H1 (cell line): Measurements from ENCODE around the gene PPP1R7. TPM values are rescaled to one million over a fixed set of nuclear protein-coding genes. Genes with fewer than 3 reads are reported as not detected.

Experiments
- CTCF ChIA-PET: fragments of 300-600 bp; sonication (Branson Sonifier 250); formaldehyde crosslinking; loops from one replicate; lab custom pipeline; 2021; ENCODE audit not compliant: partially characterized antibody; lab: Charles Lee
- POLR2A ChIA-PET: fragments of 300-600 bp; sonication (Branson Sonifier 250); formaldehyde crosslinking; loops from one replicate; lab custom pipeline; 2021; ENCODE audit warnings: inconsistent platforms; ENCODE audit not compliant: partially characterized antibody; lab: Charles Lee
- DNase-seq, 2 experiments: peaks; one replicate each; pipeline versions ENCODE4 v3.0.0 to v3.0.0-alpha.2; 2010 to 2022; ENCODE audit warnings: low spot score in 2 of 2, low read depth in 1 of 2, mixed read lengths in 1 of 2
- FAIRE-seq: peaks from 2 replicates; lab custom pipeline; 2011; peaks lifted over from hg19 to GRCh38; lab: Jason Lieb, UNC
- H2AFZ ChIP-seq: 2 replicates; pipeline ENCODE4 v1.8.1; 2012; ENCODE audit warnings: low read length, inconsistent platforms
- H2AK5ac ChIP-seq: 2 replicates; pipeline ENCODE4 v1.6.1; 2013; ENCODE audit warnings: low read depth, low read length
- H2BK120ac ChIP-seq: replicated peaks from 2 replicates; pipeline ENCODE3; 2013; ENCODE audit warnings: low read depth, low read length, inconsistent platforms
- H2BK12ac ChIP-seq: 2 replicates; pipeline ENCODE4 v1.6.1; 2013; ENCODE audit warnings: low read depth, low read length
- H2BK15ac ChIP-seq: 2 replicates; pipeline ENCODE4 v1.6.1; 2013; ENCODE audit warnings: low read length
- H2BK20ac ChIP-seq: 2 replicates; pipeline ENCODE4 v1.6.1; 2013; ENCODE audit warnings: low read length
- H2BK5ac ChIP-seq: 2 replicates; pipeline ENCODE4 v1.6.1; 2013; ENCODE audit warnings: low read depth, low read length
- H3K14ac ChIP-seq: 2 replicates; pipeline ENCODE4 v1.6.1; 2013; ENCODE audit warnings: inconsistent platforms; ENCODE audit not compliant: insufficient read length
- H3K18ac ChIP-seq: 2 replicates; pipeline ENCODE4 v1.6.1; 2013; ENCODE audit warnings: low read length; ENCODE audit errors: extremely low read depth
- H3K23ac ChIP-seq: 2 replicates; pipeline ENCODE4 v1.6.1; 2013; ENCODE audit warnings: inconsistent platforms; ENCODE audit not compliant: insufficient read length
- H3K23me2 ChIP-seq: 2 replicates; pipeline ENCODE4 v1.6.1; 2013; ENCODE audit warnings: low read depth, low read length
- H3K27ac ChIP-seq: 2 replicates; pipeline ENCODE4 v1.6.1; 2011; ENCODE audit warnings: low read depth, low read length, inconsistent platforms
- H3K27me3 ChIP-seq, 4 experiments: replicated peaks in 1 of 4; 1 replicate in 1 of 4; 2 replicates in 3 of 4; pipeline versions ENCODE4 v1.6.1 to v1.8.1; 2011 to 2013; ENCODE audit warnings: low read length in 3 of 4, mild to moderate bottlenecking in 3 of 4, inconsistent platforms in 2 of 4, mixed read lengths in 2 of 4, moderate library complexity in 1 of 4; ENCODE audit not compliant: control insufficient read depth in 3 of 4, insufficient read depth in 3 of 4; ENCODE audit errors: extremely low read depth in 1 of 4
- H3K36me3 ChIP-seq, 4 experiments: 2 replicates each; pipeline versions ENCODE4 v1.6.1 to v1.8.1; 2011 to 2013; ENCODE audit warnings: mild to moderate bottlenecking in 4 of 4, low read length in 3 of 4, moderate library complexity in 2 of 4, control low read depth in 1 of 4, inconsistent platforms in 1 of 4; ENCODE audit not compliant: insufficient read depth in 4 of 4, control insufficient read depth in 2 of 4
- H3K4ac ChIP-seq: replicated peaks from 2 replicates; pipeline ENCODE3; 2013; ENCODE audit warnings: low read length, low read depth, mixed read lengths, inconsistent platforms; ENCODE audit not compliant: insufficient read length
- H3K4me1 ChIP-seq, 4 experiments: replicated peaks in 1 of 4; 1 replicate in 1 of 4; 2 replicates in 3 of 4; pipeline versions ENCODE4 v1.6.1 to v1.8.1; 2011 to 2013; ENCODE audit warnings: low read length in 3 of 4, inconsistent platforms in 2 of 4, mixed read lengths in 1 of 4; ENCODE audit not compliant: insufficient read depth in 4 of 4, control insufficient read depth in 3 of 4
- H3K4me2 ChIP-seq, 2 experiments: 2 replicates each; pipeline versions ENCODE4 v1.6.1 to v1.8.1; 2011 to 2013; ENCODE audit warnings: low read depth in 2 of 2, low read length in 2 of 2, control low read depth in 1 of 2, inconsistent platforms in 1 of 2, mild to moderate bottlenecking in 1 of 2; ENCODE audit not compliant: insufficient read depth in 1 of 2
- H3K4me3 ChIP-seq, 4 experiments: fragments of 200-600, 300-600 bp in 1 of 4; sonication (generic), shearing (Covaris generic), sonication (Bioruptor Twin) in 1 of 4; 2 replicates each; pipeline versions ENCODE4 v1.5.1 to v1.8.1; 2011 to 2016; ENCODE audit warnings: low read length in 4 of 4, low read depth in 3 of 4, control low read depth in 2 of 4, inconsistent platforms in 2 of 4, mild to moderate bottlenecking in 2 of 4, mixed read lengths in 1 of 4, moderate library complexity in 1 of 4; ENCODE audit not compliant: insufficient read depth in 2 of 4; ENCODE audit errors: extremely low read depth in 1 of 4
- H3K56ac ChIP-seq: replicated peaks from 2 replicates; pipeline ENCODE3; 2013; ENCODE audit warnings: low read depth, mild to moderate bottlenecking, mixed read lengths, low read length, inconsistent platforms; ENCODE audit not compliant: insufficient read length
- H3K79me1 ChIP-seq: 2 replicates; pipeline ENCODE4 v1.6.1; 2013; ENCODE audit warnings: low read depth, low read length, control low read depth
- H3K79me2 ChIP-seq, 2 experiments: 2 replicates each; pipeline versions ENCODE4 v1.6.1 to v1.8.1; 2012 to 2013; ENCODE audit warnings: low read length in 2 of 2, mild to moderate bottlenecking in 2 of 2, inconsistent platforms in 1 of 2; ENCODE audit not compliant: insufficient read depth in 2 of 2, control insufficient read depth in 1 of 2
- H3K9ac ChIP-seq, 4 experiments: replicated peaks in 1 of 4; 1 replicate in 1 of 4; 2 replicates in 3 of 4; pipeline versions ENCODE4 v1.6.1 to v1.8.1; 2011 to 2013; ENCODE audit warnings: low read depth in 3 of 4, low read length in 3 of 4, control low read depth in 2 of 4, mild to moderate bottlenecking in 2 of 4, moderate library complexity in 2 of 4, inconsistent platforms in 1 of 4; ENCODE audit errors: extremely low read depth in 1 of 4
- H3K9me3 ChIP-seq, 2 experiments: 2 replicates each; pipeline versions ENCODE4 v1.6.1 to v1.8.1; 2012 to 2013; ENCODE audit warnings: mild to moderate bottlenecking in 2 of 2, moderate library complexity in 2 of 2, control low read depth in 1 of 2, inconsistent platforms in 1 of 2, low read depth in 1 of 2, low read length in 1 of 2, mixed read lengths in 1 of 2; ENCODE audit not compliant: insufficient read depth in 2 of 2
- H4K20me1 ChIP-seq, 2 experiments: replicated peaks in 1 of 2; 2 replicates each; pipeline versions ENCODE3 to v1.8.1; 2011 to 2013; ENCODE audit warnings: inconsistent platforms in 2 of 2, low read length in 2 of 2, mild to moderate bottlenecking in 1 of 2; ENCODE audit not compliant: insufficient read depth in 2 of 2, control insufficient read depth in 1 of 2
- H4K5ac ChIP-seq: 2 replicates; pipeline ENCODE4 v1.6.1; 2013; ENCODE audit warnings: low read length, low read depth, mixed read lengths, inconsistent platforms; ENCODE audit not compliant: insufficient read length
- H4K8ac ChIP-seq: 2 replicates; pipeline ENCODE4 v1.8.0; 2013; ENCODE audit warnings: mild to moderate bottlenecking, moderate library complexity, low read length, inconsistent platforms; ENCODE audit not compliant: insufficient read depth; ENCODE audit errors: extremely low read depth
- H4K91ac ChIP-seq: replicated peaks from 2 replicates; pipeline ENCODE3; 2013; ENCODE audit warnings: low read length, mixed read lengths, inconsistent platforms; ENCODE audit not compliant: insufficient read length
- SIN3A ChIP-seq, 2 experiments: IDR thresholded peaks in 1 of 2; conservative IDR thresholded peaks in 1 of 2; 2 replicates each; pipeline ENCODE4 v1.6.1; 2011 to 2012; ENCODE audit warnings: low read length in 2 of 2, improper control_type of control experiment in 1 of 2, low read depth in 1 of 2, mild to moderate bottlenecking in 1 of 2
- WGBS, 2 experiments: shearing (Covaris generic) in 1 of 2; methylation state at CpG; one replicate each; pipeline versions ENCODE4 v1.1.6 to v1.1.7; 2013 to 2015; ENCODE audit warnings: low lambda C conversion rate in 2 of 2, mixed read lengths in 2 of 2, inconsistent platforms in 1 of 2, low coverage in 1 of 2, missing lambda C conversion rate in 1 of 2; ENCODE audit not compliant: insufficient replicate concordance in 2 of 2, insufficient coverage in 1 of 2, insufficient read length in 1 of 2; ENCODE audit errors: extremely low coverage in 1 of 2, missing lambda C conversion rate in 1 of 2; 5-methylcytosine and 5-hydroxymethylcytosine counted together
- polyA plus RNA-seq, 7 experiments: library from polyadenylated mRNA; depleted of rRNA in 3 of 7; stranded (reverse) in 5 of 7; unstranded in 2 of 7; fragments of >200 nt in 5 of 7; fragments of 200-250 nt in 2 of 7; gene quantifications; 1 replicate in 5 of 7; 2 replicates in 1 of 7; 4 replicates in 1 of 7; pipeline versions ENCODE4 v1.2.1 to v1.2.3, GENCODE V29; 2011 to 2013; ENCODE audit warnings: missing spikeins in 2 of 7, mixed read lengths in 2 of 7
- total RNA-seq: library from RNA; stranded (reverse); fragmentation: NEBNext Ultra II Directional; extraction: Animal tissue kit (Norgen Biotek cat#: 25700); gene quantifications from 2 replicates; pipeline ENCODE4 v1.2.1, GENCODE V29; 2021

The PPP1R7 gene
- total and polyA plus RNA-seq, 2 of the 8 experiments (the other 6 are each of a cell fraction or from before 2014, with no cell fraction given) = 22.2 to 64.0 TPM

DNA sequence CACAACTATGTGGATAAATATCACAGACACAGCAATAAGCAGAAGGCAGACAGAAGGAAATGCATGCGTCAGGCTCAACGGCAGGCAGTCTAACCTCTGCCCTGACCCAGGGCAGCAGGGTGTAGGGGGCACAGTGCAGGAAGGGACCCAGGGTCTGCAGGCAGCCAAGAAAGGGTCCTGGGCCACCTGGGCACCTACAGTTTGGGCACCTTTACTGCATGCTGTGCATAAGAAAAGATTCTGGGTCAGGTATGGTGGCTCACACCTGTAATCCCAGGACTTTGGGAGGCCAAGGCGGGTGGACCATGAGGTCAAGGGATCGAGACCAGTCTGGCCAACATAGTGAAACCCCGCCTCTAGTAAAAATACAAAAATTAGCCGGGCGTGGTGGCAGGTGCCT, 18.7 kb upstream of the PPP1R7 start:
- Histone ChIP-seq H3K4me2 (no peak overlapping the region), H2BK15ac (no peak overlapping the region), H3K4me3 (no peak overlapping the region), H4K8ac (no peak overlapping the region), H2BK20ac (no peak overlapping the region), H3K56ac (no peak overlapping the region), H3K4ac (no peak overlapping the region), H3K9ac (no peak overlapping the region), H3K4me1 (no peaks in the 10 kb centered on the region), H3K23me2 (no peaks in the 10 kb centered on the region), H4K91ac (no peak overlapping the region), H2BK5ac (no peak overlapping the region), H3K27ac (no peak overlapping the region), H3K14ac (no peak overlapping the region), H3K36me3 (peaks cover 1 to 19% (median 14%) of the 10 kb centered on the region in 4 experiments; a peak in 5 of 8 replicates), H2AFZ (no peak overlapping the region), H3K9me3 (no peaks in the 10 kb centered on the region), H4K5ac (no peak overlapping the region), H3K18ac (no peak overlapping the region), H2BK12ac (no peak overlapping the region), H4K20me1 (peaks cover 0 to 2% of the 10 kb centered on the region in 2 experiments), H3K79me2 (no peaks in the 10 kb centered on the region), H3K23ac (no peak overlapping the region), H3K79me1 (no peaks in the 10 kb centered on the region; the same call in 1 of the 2 replicates), H2AK5ac (no peak overlapping the region), H3K27me3 (no peaks in the 10 kb centered on the region), H2BK120ac (no peak overlapping the region)
- no peak for TF ChIP-seq SIN3A (conservative IDR thresholded peaks at IDR 0.05 in 1 of 2, IDR thresholded peaks at IDR 0.05 in 1 of 2; ENCODE audit: low read depth in 1 of 2, low read length in 2 of 2)
- CTCF ChIA-PET = no interaction called here
- FAIRE-seq (no peak), DNase-seq (no peak)
- 97% methylated on average over 7 of the region's 7 CpGs; no CpG with 5 or more reads in 1 of the 2 experiments for WGBS, 2 experiments
- POLR2A ChIA-PET = no interaction called here
